Vagina (tissue), 2 donors: Measurements from ENCODE around the gene SLC22A23. TPM values are rescaled to one million over a fixed set of nuclear protein-coding genes. Genes with fewer than 3 reads are reported as not detected.

Experiments
- DNase-seq, 2 donors: peaks; one replicate each; pipeline ENCODE4 v3.0.0-alpha.2; 2017; ENCODE audit errors: extremely low spot score in 2 of 2
- H3K27ac ChIP-seq: fragments of 200-600 bp; sonication (generic); one replicate; pipeline ENCODE4 v1.5.1; 2019
- H3K27me3 ChIP-seq: fragments of 200-600 bp; sonication (generic); one replicate; pipeline ENCODE4 v1.5.1; 2019
- H3K36me3 ChIP-seq, 2 donors: fragments of 200-600 bp; sonication (generic); one replicate each; pipeline ENCODE4 v1.5.1; 2017 to 2019
- H3K4me1 ChIP-seq: fragments of 200-600 bp; sonication (generic); one replicate; pipeline ENCODE4 v1.5.1; 2019
- H3K4me3 ChIP-seq, 2 donors: fragments of 200-600 bp; sonication (generic); 1 replicate in 1 of 2; 2 replicates in 1 of 2; pipeline ENCODE4 v1.5.1; 2016 to 2019
- H3K9me3 ChIP-seq: fragments of 200-600 bp; sonication (generic); one replicate; pipeline ENCODE4 v1.5.1; 2019
- POLR2A ChIP-seq, 2 donors: fragments of 450-650 bp; IDR thresholded peaks; one replicate each; pipeline ENCODE4 v1.6.1; 2017; ENCODE audit warnings: antibody characterized with exemption in 2 of 2, mild to moderate bottlenecking in 2 of 2, moderate library complexity in 2 of 2
- POLR2AphosphoS5 ChIP-seq, 2 donors: sonication (generic); formaldehyde crosslinking; IDR thresholded peaks; one replicate each; pipeline ENCODE4 v1.9.0; 2017; ENCODE audit warnings: antibody characterized with exemption in 2 of 2, mild to moderate bottlenecking in 2 of 2, low read depth in 1 of 2; ENCODE audit not compliant: insufficient read depth in 1 of 2
- intact Hi-C: fragments of 100-400 bp; cut with DNase I; formaldehyde crosslinking; loops from one replicate; pipeline ENCODE4 v1.15.1; 2023
- total RNA-seq: library from RNA; depleted of rRNA; stranded (reverse); fragments of >200 nt; gene quantifications from one replicate; pipeline ENCODE4 v1.2.3, GENCODE V29; 2016
- TF ChIP-seq, protein P1 (sequence below), 3 experiments: fragments of 450-650 bp in 2 of 3; fragments of 200-600 bp in 1 of 3; sonication (generic) in 1 of 3; IDR thresholded peaks; one replicate each; pipeline ENCODE4 v1.5.1; 2017 to 2019; ENCODE audit warnings: antibody characterized with exemption in 3 of 3, mild to moderate bottlenecking in 2 of 3, moderate library complexity in 2 of 3

Gene SLC22A23
- total RNA-seq, 1 donor from 2014 or later, result 40.5 TPM

DNA sequence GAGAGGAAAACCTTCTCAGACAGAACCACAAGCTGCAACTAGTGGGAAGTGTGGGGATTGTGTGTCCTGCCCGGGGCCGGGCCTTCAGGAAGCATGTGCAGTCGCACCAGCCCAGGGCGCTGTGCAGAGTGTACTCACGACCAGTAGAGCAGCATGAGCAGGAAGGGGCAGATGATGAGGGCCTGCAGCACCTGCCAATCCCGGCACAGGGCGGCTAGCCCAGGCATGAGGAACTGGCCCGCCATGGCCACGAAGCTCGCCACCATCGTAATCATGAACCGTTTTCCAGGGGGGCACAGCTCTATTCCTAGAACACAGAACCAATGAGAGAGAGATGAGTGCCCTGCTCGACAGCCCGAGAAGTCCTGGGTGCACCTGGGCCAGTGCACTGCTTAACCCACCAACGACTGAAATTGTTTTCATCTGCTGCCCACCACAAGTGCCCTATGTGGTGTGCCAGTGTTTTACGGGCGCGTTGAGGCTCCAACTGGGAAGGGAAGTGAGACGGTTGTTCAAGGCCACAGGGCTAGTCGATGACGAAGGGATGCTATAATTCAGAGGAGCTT, 133.1 kb downstream of the SLC22A23 start:
- no peak for DNase-seq
- intact Hi-C loops, result no loop called here
- TF ChIP-seq POLR2A (IDR thresholded peaks at IDR 0.05) (no peak), POLR2AphosphoS5 (IDR thresholded peaks at IDR 0.05; ENCODE audit: insufficient read depth in 1 of 2, low read depth in 1 of 2) (no peak)
- TF ChIP-seq, protein P1, sequence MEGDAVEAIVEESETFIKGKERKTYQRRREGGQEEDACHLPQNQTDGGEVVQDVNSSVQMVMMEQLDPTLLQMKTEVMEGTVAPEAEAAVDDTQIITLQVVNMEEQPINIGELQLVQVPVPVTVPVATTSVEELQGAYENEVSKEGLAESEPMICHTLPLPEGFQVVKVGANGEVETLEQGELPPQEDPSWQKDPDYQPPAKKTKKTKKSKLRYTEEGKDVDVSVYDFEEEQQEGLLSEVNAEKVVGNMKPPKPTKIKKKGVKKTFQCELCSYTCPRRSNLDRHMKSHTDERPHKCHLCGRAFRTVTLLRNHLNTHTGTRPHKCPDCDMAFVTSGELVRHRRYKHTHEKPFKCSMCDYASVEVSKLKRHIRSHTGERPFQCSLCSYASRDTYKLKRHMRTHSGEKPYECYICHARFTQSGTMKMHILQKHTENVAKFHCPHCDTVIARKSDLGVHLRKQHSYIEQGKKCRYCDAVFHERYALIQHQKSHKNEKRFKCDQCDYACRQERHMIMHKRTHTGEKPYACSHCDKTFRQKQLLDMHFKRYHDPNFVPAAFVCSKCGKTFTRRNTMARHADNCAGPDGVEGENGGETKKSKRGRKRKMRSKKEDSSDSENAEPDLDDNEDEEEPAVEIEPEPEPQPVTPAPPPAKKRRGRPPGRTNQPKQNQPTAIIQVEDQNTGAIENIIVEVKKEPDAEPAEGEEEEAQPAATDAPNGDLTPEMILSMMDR (IDR thresholded peaks at IDR 0.05), result no peak

DNA sequence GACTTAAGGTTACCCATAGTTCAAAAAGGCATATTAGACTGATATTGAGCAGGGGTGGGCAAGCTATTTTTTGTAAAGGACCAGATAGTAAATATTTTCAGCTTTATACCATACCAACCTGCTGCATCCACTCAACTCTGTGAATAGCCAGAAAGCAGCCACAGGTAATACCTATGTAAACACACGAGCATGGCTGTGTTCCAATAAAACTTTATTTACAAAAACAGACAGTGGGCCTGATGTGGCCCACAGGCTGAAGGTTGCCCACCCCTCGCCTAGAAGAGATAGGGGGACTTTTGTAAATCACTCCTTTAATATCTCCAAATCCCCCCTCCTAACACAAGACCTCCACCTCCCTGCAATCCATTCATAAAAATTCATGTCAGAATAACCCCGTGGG, 133.7 kb downstream of the SLC22A23 start:
- intact Hi-C loops, result no loop called here
- H3K4me1 ChIP-seq, result peaks cover 23% of the 10 kb centered on the region
- no peak overlapping the region for H3K4me3 ChIP-seq
- no peaks in the 10 kb centered on the region for H3K27me3 ChIP-seq
- TF ChIP-seq POLR2A (IDR thresholded peaks at IDR 0.05) (no peak), POLR2AphosphoS5 (IDR thresholded peaks at IDR 0.05; ENCODE audit: insufficient read depth in 1 of 2, low read depth in 1 of 2) (no peak)
- TF ChIP-seq, protein P1 (IDR thresholded peaks at IDR 0.05), result no peak
- no peak overlapping the region for H3K27ac ChIP-seq
- no peaks in the 10 kb centered on the region for H3K36me3 ChIP-seq
- H3K9me3 ChIP-seq, result no peaks in the 10 kb centered on the region
- no peak for DNase-seq

More for the DNA sequence above, 133.1 kb downstream of the SLC22A23 start:
- Histone ChIP-seq H3K27me3 (no peaks in the 10 kb centered on the region), H3K4me1 (peaks cover 19% of the 10 kb centered on the region), H3K4me3 (no peak overlapping the region), H3K27ac (no peak overlapping the region), H3K9me3 (no peaks in the 10 kb centered on the region), H3K36me3 (no peaks in the 10 kb centered on the region)

DNA sequence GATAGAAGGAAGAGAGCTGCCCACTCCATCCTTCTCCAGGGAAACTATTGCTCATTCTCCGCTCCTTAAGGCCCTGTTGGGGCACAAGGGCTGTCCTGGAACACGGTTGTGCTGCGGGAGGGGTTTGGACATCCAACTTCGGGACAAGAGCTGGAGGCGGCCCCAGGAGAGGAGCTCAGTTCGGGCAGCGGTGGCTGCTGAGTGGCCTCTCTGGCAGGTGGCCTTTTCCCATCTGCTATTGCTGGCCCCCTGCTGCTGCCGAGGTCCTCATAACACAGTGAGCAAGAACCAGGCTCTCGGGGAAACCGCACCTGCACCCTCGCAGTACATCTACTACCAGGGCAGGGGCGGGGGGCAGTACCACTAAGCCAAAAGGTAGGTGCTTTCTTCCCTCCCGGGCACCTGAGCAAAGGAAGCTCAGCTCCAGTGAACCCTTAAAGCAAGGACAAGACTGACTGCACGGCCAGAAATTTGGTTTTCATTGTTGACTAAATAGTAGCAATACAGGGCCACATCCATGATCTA, 134.4 kb downstream of the SLC22A23 start:
- peaks cover 23% of the 10 kb centered on the region for H3K4me1 ChIP-seq
- no peak overlapping the region for H3K4me3 ChIP-seq
- intact Hi-C loops, result no loop called here
- no peaks in the 10 kb centered on the region for H3K36me3 ChIP-seq
- H3K9me3 ChIP-seq, result no peaks in the 10 kb centered on the region
- no peaks in the 10 kb centered on the region for H3K27me3 ChIP-seq
- no peak overlapping the region for H3K27ac ChIP-seq
- no peak for DNase-seq
- TF ChIP-seq POLR2AphosphoS5 (IDR thresholded peaks at IDR 0.05; ENCODE audit: insufficient read depth in 1 of 2, low read depth in 1 of 2), result no peak
- TF ChIP-seq, protein P1 (IDR thresholded peaks at IDR 0.05), result no peak
- no peak for TF ChIP-seq POLR2A (IDR thresholded peaks at IDR 0.05)

DNA sequence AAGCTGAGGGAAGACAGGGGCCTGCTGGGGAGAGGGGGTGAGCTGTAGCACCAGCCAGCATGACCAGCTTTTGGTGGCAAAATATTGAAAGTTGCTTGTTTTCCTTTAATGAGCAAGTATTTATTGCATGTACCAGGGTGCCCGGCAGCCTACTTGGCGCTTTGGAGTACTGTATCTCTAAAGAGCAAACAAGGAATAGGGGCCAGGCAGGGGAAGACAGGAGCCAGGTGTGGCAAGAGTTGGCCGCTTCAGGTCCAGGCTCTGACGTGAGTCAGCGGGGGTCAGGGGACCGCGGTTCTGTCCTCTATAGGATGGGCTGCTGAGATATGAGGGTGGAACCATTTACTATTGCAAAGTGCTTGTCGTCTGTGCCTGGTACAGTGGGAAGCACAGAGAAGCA, 135.0 kb downstream of the SLC22A23 start:
- TF ChIP-seq, protein P1 (IDR thresholded peaks at IDR 0.05), result no peak
- no peak for TF ChIP-seq POLR2A (IDR thresholded peaks at IDR 0.05)
- no peak for TF ChIP-seq POLR2AphosphoS5 (IDR thresholded peaks at IDR 0.05; ENCODE audit: insufficient read depth in 1 of 2, low read depth in 1 of 2)
- H3K4me1 ChIP-seq, result peaks cover 23% of the 10 kb centered on the region
- intact Hi-C loops, result no loop called here
- no peak overlapping the region for H3K27ac ChIP-seq
- H3K4me3 ChIP-seq, result no peak overlapping the region
- H3K27me3 ChIP-seq, result no peaks in the 10 kb centered on the region
- DNase-seq, result no peak
- H3K36me3 ChIP-seq, result no peaks in the 10 kb centered on the region
- no peaks in the 10 kb centered on the region for H3K9me3 ChIP-seq

DNA sequence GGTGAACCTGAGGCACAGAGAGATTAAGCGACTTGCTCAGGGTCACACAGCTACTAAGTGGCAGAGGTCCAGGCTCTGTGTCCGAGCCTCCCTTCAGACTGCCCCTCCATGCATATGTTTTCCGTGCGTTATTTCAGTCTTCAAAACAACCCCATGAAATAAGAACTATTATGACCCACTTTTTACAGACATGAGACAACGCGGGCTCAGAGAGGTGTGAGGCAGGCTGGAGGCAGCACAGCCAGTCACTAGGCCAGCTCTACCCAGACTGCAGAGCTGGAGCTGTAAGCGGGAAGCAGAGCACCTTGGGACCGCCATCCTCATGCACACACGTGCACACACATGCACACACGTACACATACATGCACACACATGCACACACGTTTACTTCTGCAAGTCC, 135.8 kb downstream of the SLC22A23 start:
- H3K36me3 ChIP-seq, result no peaks in the 10 kb centered on the region
- no peaks in the 10 kb centered on the region for H3K9me3 ChIP-seq
- DNase-seq, result no peak
- H3K4me1 ChIP-seq, result peaks cover 22% of the 10 kb centered on the region
- intact Hi-C loops, result no loop called here
- TF ChIP-seq, protein P1 (IDR thresholded peaks at IDR 0.05), result no peak
- no peak for TF ChIP-seq POLR2A (IDR thresholded peaks at IDR 0.05)
- TF ChIP-seq POLR2AphosphoS5 (IDR thresholded peaks at IDR 0.05; ENCODE audit: insufficient read depth in 1 of 2, low read depth in 1 of 2), result no peak
- H3K27me3 ChIP-seq, result no peaks in the 10 kb centered on the region
- no peak overlapping the region for H3K27ac ChIP-seq
- no peak overlapping the region for H3K4me3 ChIP-seq
